Heart right ventricle (tissue), 16 donors: ENCODE measurements around the gene CSTF3. TPM values are rescaled to one million over a fixed set of nuclear protein-coding genes. Genes with fewer than 3 reads are reported as not detected.
"Not testable (repeated sequence)": the region's sequence is repeated elsewhere in the genome, so short reads cannot be mapped to it uniquely, and the experiment has no call there.

Source experiments
- ATAC-seq, 8 donors: fragments of 200-7000 bp; cut with Tn5 transposase; one replicate each; pipeline ENCODE4 v1.9.1; 2020; ENCODE audit warnings: mild to moderate bottlenecking in 8 of 8, moderate library complexity in 8 of 8, moderate number of reproducible peaks in 1 of 8
- DNase-seq, 2 donors: peaks; one replicate each; pipeline ENCODE4 v3.0.0-alpha.2; 2020
- H3K27ac ChIP-seq, 10 donors: fragments of 200-600 bp; sonication (generic) in 2 of 10; one replicate each; pipeline versions ENCODE4 v1.5.0 to v1.8.0; 2020 to 2022; ENCODE audit warnings: mild to moderate bottlenecking in 3 of 10
- H3K27me3 ChIP-seq, 7 donors: fragments of 200-600 bp; one replicate each; pipeline ENCODE4 v1.8.0; 2021 to 2022; ENCODE audit warnings: mild to moderate bottlenecking in 2 of 7
- H3K36me3 ChIP-seq, 9 donors: fragments of 200-600 bp; sonication (generic) in 1 of 9; one replicate each; pipeline versions ENCODE4 v1.5.0 to v1.8.0; 2020 to 2022; ENCODE audit warnings: mild to moderate bottlenecking in 2 of 9
- H3K4me1 ChIP-seq, 9 donors: fragments of 200-600 bp; sonication (generic) in 1 of 9; one replicate each; pipeline versions ENCODE4 v1.5.0 to v1.8.0; 2020 to 2022; ENCODE audit warnings: mild to moderate bottlenecking in 4 of 9
- H3K4me3 ChIP-seq, 10 donors: fragments of 200-600 bp; sonication (generic) in 2 of 10; one replicate each; pipeline versions ENCODE4 v1.5.0 to v1.8.0; 2020 to 2022; ENCODE audit warnings: mild to moderate bottlenecking in 7 of 10, moderate library complexity in 2 of 10
- H3K9me3 ChIP-seq, 11 donors: fragments of 200-600 bp in 10 of 11; sonication (generic) in 2 of 11; one replicate each; pipeline versions ENCODE4 v1.5.0 to v1.8.0; 2013 to 2022; ENCODE audit warnings: mild to moderate bottlenecking in 2 of 11, control low read depth in 1 of 11, moderate library complexity in 1 of 11
- CTCF ChIP-seq, 9 donors: fragments of 200-600 bp; sonication (generic) in 2 of 9; IDR thresholded peaks; one replicate each; pipeline versions ENCODE4 v1.5.0 to v1.8.0; 2021 to 2022; ENCODE audit warnings: antibody characterized with exemption in 9 of 9, mild to moderate bottlenecking in 5 of 9, moderate library complexity in 1 of 9
- WGBS, 2 donors: extraction: QIAGEN DNeasy Blood & Tissue Kit; methylation state at CpG; one replicate each; pipeline ENCODE4 v1.1.7; 2013; ENCODE audit warnings: inconsistent platforms in 1 of 2; 5-methylcytosine and 5-hydroxymethylcytosine counted together
- intact Hi-C, 10 donors: fragments of 100-400 bp; cut with DNase I; formaldehyde crosslinking; loops; one replicate each; pipeline versions ENCODE4 v1.11.1 to v1.14.2; 2022
- polyA plus RNA-seq, 2 donors: library from polyadenylated mRNA; stranded (reverse); fragments of 200-250 nt; gene quantifications; one replicate each; pipeline ENCODE4 v1.2.3, GENCODE V29; 2013
- total RNA-seq, 10 donors: library from RNA; stranded (reverse); fragmentation: NEBNext Ultra II Directional in 3 of 10; extraction: Animal tissue kit (Norgen Biotek cat#: 25700) in 3 of 10; gene quantifications; one replicate each; pipeline versions ENCODE4 v1.2.1 to v1.2.4, GENCODE V29; 2021 to 2023
- donor health status: Arrhythmogenic right ventricular cardiomyopathy.
- donor health status: ischemic (EF 13 %, LVEDD 7.1; RV severe dilation, severe dysfunction).
- donor health status: healthy with polysubstance abuse.
- donor health status: DM: no; HTN: yes; CAD: no.
- donor health status: DM: no; HTN: no; CAD: no.
- donor health status: ischemic (EF 25% LVEDD 6.9; RV normal size, moderate dysfunction).
- donor health status: ischemic (EF 25% LVEDD 5.7; RV mildly dilated, moderate dysfunction).
- donor health status: healthy.
- donor health status: DM: yes; HTN: yes; CAD: no.
- donor health status: Ischemic cardiomyopathy.
- donor health status: ischemic (EF 35%, LVEDD 5.7; RV mildly dilated, moderate dysfunction).
- donor health status: nonischemic (EF 11% LVEDD 7.7; RV severe dilation, severe dysfunction).
- donor health status: DM: yes; HTN: yes; CAD: no.
- donor health status: PGD.
- donor health status: ischemic (EF 29% LVEDD 5.4; RV normal size, mild dysfunction).
- donor health status: nonischemic (EF 23%, LVEDD 6.1; RV moderate dilation, normal function).

The CSTF3 gene
- total and polyA plus RNA-seq, 12 donors = 8.6 to 46.1 (median 12.7) TPM

DNA sequence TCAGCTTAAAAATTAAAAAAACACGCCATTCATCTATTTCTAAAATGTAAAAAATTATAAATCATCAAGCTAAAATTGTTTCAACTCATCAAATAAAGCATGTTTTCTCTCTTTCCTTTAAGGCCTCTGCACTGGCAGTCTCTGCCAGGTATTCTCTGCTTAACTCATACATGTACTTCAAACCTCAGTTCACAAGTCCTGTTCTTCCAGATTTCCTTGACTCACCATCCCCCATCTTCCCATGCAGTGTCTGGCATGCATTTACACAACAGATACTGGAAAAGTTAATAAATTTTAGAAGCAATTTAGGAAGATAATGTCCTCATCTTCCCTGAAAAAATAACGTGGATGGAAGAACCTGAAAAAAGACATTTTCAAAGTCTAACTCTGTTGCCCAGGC, 32.5 kb downstream of the CSTF3 start:
- H3K4me3 ChIP-seq = no peak overlapping the region
- TF ChIP-seq CTCF (IDR thresholded peaks at IDR 0.05) = no peak
- DNase-seq (no peak), ATAC-seq (no peak)
- H3K27me3 ChIP-seq = no peaks in the 10 kb centered on the region
- H3K36me3 ChIP-seq = peaks cover 0 to 4% (median 0%) of the 10 kb centered on the region in 9 donors
- intact Hi-C loops = no loop called here
- H3K27ac ChIP-seq = no peak overlapping the region
- WGBS, 2 donors = 91 to 95% methylated on average over 2 of the region's 2 CpGs
- H3K9me3 ChIP-seq = peaks cover 0 to 3% (median 0%) of the 10 kb centered on the region in 11 donors
- peaks cover 0 to 5% (median 0%) of the 10 kb centered on the region in 9 donors for H3K4me1 ChIP-seq

DNA sequence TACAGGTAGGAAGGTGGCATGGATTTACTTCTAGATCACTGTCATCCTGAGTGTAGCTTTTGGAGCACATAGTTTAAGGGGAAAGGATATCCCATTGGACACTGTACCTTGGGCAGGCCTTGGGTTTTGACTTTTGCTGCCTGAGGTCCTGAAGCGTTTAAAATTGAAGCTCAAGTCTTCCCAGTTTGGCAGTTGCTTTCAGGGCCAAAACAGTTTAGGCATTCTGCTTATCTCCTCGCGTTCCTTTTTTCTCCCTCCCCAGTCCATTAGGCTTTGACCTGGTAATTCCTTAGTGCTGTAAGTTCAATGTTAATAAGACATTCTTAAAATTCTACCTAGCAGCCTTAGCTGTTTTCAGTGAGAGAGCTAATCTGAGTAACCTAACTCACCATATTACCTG, 35.7 kb downstream of the CSTF3 start:
- no peak for TF ChIP-seq CTCF (IDR thresholded peaks at IDR 0.05)
- H3K4me1 ChIP-seq = peaks cover 0 to 5% (median 0%) of the 10 kb centered on the region in 9 donors
- H3K4me3 ChIP-seq = no peak overlapping the region
- DNase-seq = no peak
- ATAC-seq = no peak
- no peak overlapping the region for H3K27ac ChIP-seq
- intact Hi-C loops = no loop called here
- 66% methylated on average over 3 of the region's 3 CpGs for WGBS, 2 donors
- no peaks in the 10 kb centered on the region for H3K27me3 ChIP-seq
- H3K36me3 ChIP-seq = peaks cover 0 to 4% (median 0%) of the 10 kb centered on the region in 9 donors
- H3K9me3 ChIP-seq = peaks cover 0 to 3% (median 0%) of the 10 kb centered on the region in 11 donors

DNA sequence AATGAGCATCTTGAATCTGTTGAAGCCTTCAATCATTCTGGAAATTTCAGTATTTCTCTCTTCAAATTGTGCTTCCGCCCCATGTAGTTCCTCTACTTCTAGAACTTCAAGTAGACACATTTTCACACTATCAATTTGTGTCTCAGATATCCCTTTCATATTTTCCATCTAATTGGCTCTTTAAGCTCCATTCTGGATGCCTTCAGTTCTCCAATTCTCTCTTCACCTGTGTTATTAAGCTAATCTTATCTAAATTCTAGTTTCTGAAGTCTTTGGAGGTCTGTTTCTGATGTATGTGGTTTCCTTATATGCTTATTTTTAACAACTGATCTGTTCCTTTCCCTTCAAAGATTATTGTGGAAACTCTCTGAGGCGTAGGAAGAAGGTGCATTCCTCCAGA, 36.3 kb downstream of the CSTF3 start:
- TF ChIP-seq CTCF (IDR thresholded peaks at IDR 0.05) = no peak
- Histone ChIP-seq H3K4me1 (peaks cover 0 to 5% (median 0%) of the 10 kb centered on the region in 9 donors), H3K36me3 (peaks cover 0 to 4% (median 0%) of the 10 kb centered on the region in 9 donors), H3K27ac (no peak overlapping the region), H3K9me3 (peaks cover 0 to 3% (median 0%) of the 10 kb centered on the region in 11 donors), H3K27me3 (no peaks in the 10 kb centered on the region), H3K4me3 (no peak overlapping the region)
- no peak for DNase-seq
- no peak for ATAC-seq
- intact Hi-C loops = no loop called here
- WGBS, 2 donors = 98 to 100% methylated on average over 2 of the region's 2 CpGs

DNA sequence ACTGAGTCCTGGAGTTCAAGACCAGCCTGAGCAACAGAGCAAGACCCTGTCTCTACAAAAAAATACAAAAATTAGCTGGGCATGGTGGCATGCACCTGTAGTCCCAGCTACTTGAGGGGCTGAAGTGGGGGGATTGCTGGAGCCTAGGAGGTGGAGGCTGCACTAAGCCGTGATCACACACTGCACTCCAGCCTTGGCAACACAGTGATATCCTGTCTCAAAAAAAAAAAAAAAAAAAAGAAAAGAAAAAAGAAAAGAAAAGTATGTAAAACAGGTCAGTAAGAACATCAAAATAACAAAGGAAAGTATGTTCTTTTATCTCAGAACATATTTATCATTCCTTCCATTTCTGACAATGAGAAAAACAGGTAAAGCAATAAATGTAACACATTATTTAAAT, 38.6 kb downstream of the CSTF3 start:
- intact Hi-C loops, H3K4me3 ChIP-seq, H3K27ac ChIP-seq, H3K36me3 ChIP-seq, H3K9me3 ChIP-seq, ATAC-seq, H3K27me3 ChIP-seq, DNase-seq: not testable (repeated sequence)
- H3K4me1 ChIP-seq = peaks cover 0 to 10% (median 0%) of the 10 kb centered on the region in 9 donors
- WGBS, 2 donors = 97 to 100% methylated on average over 1 of the region's 1 CpG

DNA sequence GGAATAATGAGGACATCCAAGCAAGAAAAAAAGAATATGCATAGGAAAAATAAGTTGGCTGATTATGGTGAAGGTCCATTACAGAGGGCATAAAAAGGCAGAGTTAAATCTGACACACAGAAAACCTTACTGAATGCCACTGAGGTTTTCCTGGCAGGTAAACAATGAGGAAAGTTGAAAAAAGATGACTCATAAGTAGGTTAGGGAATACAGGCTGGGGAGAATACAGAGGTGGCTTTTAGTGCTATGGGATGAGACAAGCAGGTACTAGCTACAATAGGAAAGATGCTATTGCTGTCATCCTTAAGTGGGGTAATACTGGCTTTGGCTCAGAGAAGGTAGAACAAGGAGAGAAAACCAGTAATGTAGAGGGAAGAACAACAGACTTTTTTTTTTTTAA, 44.7 kb downstream of the CSTF3 start:
- ATAC-seq = no peak
- DNase-seq = no peak
- TF ChIP-seq CTCF (IDR thresholded peaks at IDR 0.05) = no peak
- Histone ChIP-seq H3K4me3 (no peak overlapping the region), H3K4me1 (peaks cover 0 to 10% (median 0%) of the 10 kb centered on the region in 9 donors), H3K9me3 (no peaks in the 10 kb centered on the region), H3K27ac (no peak overlapping the region), H3K27me3 (no peaks in the 10 kb centered on the region), H3K36me3 (no peaks in the 10 kb centered on the region)
- intact Hi-C loops = no loop called here
